Gastroesophageal sphincter (tissue), 4 donors: Measurements from ENCODE around the gene ODC1. TPM values are rescaled to one million over a fixed set of nuclear protein-coding genes. Genes with fewer than 3 reads are reported as not detected.

Source experiments
- ATAC-seq: fragments of 150-250 bp; one replicate; pipeline ENCODE4 v1.9.1; 2016; ENCODE audit warnings: mild to moderate bottlenecking, moderate library complexity
- H3K27ac ChIP-seq, 4 donors: fragments of 200-600 bp; sonication (generic) in 3 of 4; 1 replicate in 3 of 4; 2 replicates in 1 of 4; pipeline ENCODE4 v1.5.1; 2016 to 2019
- H3K27me3 ChIP-seq: fragments of 200-600 bp; sonication (generic); one replicate; pipeline ENCODE4 v1.5.1; 2019
- H3K36me3 ChIP-seq, 2 donors: fragments of 200-600 bp; sonication (generic); one replicate each; pipeline ENCODE4 v1.5.1; 2019; ENCODE audit warnings: control low read depth in 1 of 2
- H3K4me1 ChIP-seq, 3 donors: fragments of 200-600 bp; sonication (generic); 1 replicate in 2 of 3; 2 replicates in 1 of 3; pipeline ENCODE4 v1.5.1; 2016 to 2019; ENCODE audit warnings: control low read depth in 2 of 3
- H3K4me3 ChIP-seq, 2 donors: fragments of 200-600 bp; sonication (generic); one replicate each; pipeline ENCODE4 v1.5.1; 2019; ENCODE audit warnings: mild to moderate bottlenecking in 1 of 2, moderate library complexity in 1 of 2
- H3K9me3 ChIP-seq, 3 donors: fragments of 200-600 bp; sonication (generic); one replicate each; pipeline ENCODE4 v1.5.1; 2017 to 2019; ENCODE audit warnings: control low read depth in 2 of 3
- EP300 ChIP-seq: sonication (generic); formaldehyde crosslinking; IDR thresholded peaks from one replicate; pipeline ENCODE4 v1.6.1; 2017; ENCODE audit warnings: antibody characterized with exemption, mild to moderate bottlenecking
- POLR2A ChIP-seq, 2 donors: fragments of 450-650 bp; IDR thresholded peaks; one replicate each; pipeline ENCODE4 v1.6.1; 2017; ENCODE audit warnings: antibody characterized with exemption in 2 of 2, mild to moderate bottlenecking in 2 of 2, moderate library complexity in 1 of 2
- POLR2AphosphoS5 ChIP-seq: sonication (generic); formaldehyde crosslinking; IDR thresholded peaks from one replicate; pipeline ENCODE4 v1.6.1; 2017; ENCODE audit warnings: antibody characterized with exemption
- WGBS, 2 donors: methylation state at CpG; one replicate each; pipeline ENCODE4 v1.1.5; 2018; ENCODE audit warnings: low coverage in 1 of 2; 5-methylcytosine and 5-hydroxymethylcytosine counted together
- small RNA-seq, 4 donors: library from RNA; depleted of rRNA; stranded (forward); fragments of <200 nt; gene quantifications; one replicate each; pipeline ENCODE3, GENCODE V24; 2016
- total RNA-seq, 4 donors: library from RNA; depleted of rRNA; stranded (reverse); fragments of >200 nt; gene quantifications; one replicate each; pipeline ENCODE4 v1.1.0, GENCODE V29; 2016
- TF ChIP-seq, protein P1 (sequence below), 4 experiments: fragments of 200-600 bp in 2 of 4; fragments of 450-650 bp in 2 of 4; sonication (generic) in 1 of 4; IDR thresholded peaks; one replicate each; pipeline ENCODE4 v1.5.1; 2017 to 2019; ENCODE audit warnings: antibody characterized with exemption in 4 of 4, mild to moderate bottlenecking in 2 of 4, moderate library complexity in 2 of 4

The ODC1 gene
- total RNA-seq, 4 donors from 2014 or later: 105 to 199 (median 137) TPM

DNA sequence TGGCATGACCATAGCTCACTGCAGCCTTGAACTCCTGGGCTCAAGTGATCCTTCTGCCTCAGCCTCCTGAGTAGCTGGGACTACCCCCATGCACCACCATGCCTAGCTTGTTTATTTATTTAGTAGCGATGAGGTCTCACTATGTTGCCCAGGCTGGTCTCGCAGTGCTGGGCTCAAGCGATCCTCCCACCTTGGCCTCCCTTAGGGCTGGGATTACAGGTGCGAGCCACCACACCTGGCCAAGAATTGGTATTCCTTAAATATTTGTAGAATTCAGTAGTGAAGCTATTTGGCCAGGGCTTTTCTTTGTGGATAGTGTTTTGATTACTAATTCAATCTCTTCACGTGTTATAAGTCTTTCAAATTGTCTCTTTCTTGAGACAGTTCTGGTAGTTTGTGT, 56.0 kb downstream of the ODC1 start:
- no peaks in the 10 kb centered on the region for H3K9me3 ChIP-seq

DNA sequence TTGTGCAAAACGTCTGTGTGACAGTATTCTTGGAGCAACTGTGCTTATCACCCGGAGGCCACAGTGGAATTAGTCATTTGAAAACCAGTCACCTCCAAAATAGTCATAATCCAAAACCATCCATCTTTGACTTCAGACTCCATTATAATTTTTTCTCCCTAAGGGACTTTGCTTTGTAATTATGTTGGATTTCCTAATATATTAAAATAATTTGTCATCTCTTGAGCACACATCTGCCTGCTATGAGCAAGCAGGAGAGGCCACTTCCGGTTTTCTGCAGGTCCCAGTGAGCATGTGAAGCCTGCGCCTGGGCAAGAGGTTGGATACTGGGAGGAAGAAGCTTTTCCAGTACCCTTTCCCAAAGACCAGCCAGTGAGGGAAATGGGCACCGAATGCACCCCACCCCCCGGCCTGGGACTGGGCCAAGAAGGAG, 57.7 kb downstream of the ODC1 start:
- WGBS, 2 donors: 31 to 32% methylated on average over 2 of the region's 6 CpGs

More for the DNA sequence above, 56.0 kb downstream of the ODC1 start:
- H3K27me3 ChIP-seq: no peaks in the 10 kb centered on the region
- 94 to 100% methylated on average over 1 to 3 of the region's 5 CpGs for WGBS, 2 donors
- peaks cover 0 to 28% (median 9%) of the 10 kb centered on the region in 3 donors for H3K4me1 ChIP-seq
- no peak overlapping the region for H3K4me3 ChIP-seq
- H3K36me3 ChIP-seq: no peaks in the 10 kb centered on the region
- TF ChIP-seq EP300 (no peak), POLR2A (IDR thresholded peaks at IDR 0.05) (no peak), POLR2AphosphoS5 (no peak)
- TF ChIP-seq, protein P1, sequence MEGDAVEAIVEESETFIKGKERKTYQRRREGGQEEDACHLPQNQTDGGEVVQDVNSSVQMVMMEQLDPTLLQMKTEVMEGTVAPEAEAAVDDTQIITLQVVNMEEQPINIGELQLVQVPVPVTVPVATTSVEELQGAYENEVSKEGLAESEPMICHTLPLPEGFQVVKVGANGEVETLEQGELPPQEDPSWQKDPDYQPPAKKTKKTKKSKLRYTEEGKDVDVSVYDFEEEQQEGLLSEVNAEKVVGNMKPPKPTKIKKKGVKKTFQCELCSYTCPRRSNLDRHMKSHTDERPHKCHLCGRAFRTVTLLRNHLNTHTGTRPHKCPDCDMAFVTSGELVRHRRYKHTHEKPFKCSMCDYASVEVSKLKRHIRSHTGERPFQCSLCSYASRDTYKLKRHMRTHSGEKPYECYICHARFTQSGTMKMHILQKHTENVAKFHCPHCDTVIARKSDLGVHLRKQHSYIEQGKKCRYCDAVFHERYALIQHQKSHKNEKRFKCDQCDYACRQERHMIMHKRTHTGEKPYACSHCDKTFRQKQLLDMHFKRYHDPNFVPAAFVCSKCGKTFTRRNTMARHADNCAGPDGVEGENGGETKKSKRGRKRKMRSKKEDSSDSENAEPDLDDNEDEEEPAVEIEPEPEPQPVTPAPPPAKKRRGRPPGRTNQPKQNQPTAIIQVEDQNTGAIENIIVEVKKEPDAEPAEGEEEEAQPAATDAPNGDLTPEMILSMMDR (IDR thresholded peaks at IDR 0.05): no peak
- ATAC-seq: no peak
- H3K27ac ChIP-seq: no peak overlapping the region

More for the DNA sequence above, 57.7 kb downstream of the ODC1 start:
- no peaks in the 10 kb centered on the region for H3K9me3 ChIP-seq
- no peak for ATAC-seq
- H3K36me3 ChIP-seq: no peaks in the 10 kb centered on the region
- no peaks in the 10 kb centered on the region for H3K27me3 ChIP-seq
- no peak overlapping the region for H3K27ac ChIP-seq
- TF ChIP-seq, protein P1 (IDR thresholded peaks at IDR 0.05): no peak
- TF ChIP-seq EP300 (no peak), POLR2AphosphoS5 (no peak), POLR2A (IDR thresholded peaks at IDR 0.05) (no peak)
- H3K4me1 ChIP-seq: peaks cover 0 to 28% (median 9%) of the 10 kb centered on the region in 3 donors
- no peak overlapping the region for H3K4me3 ChIP-seq

Small RNA genes within 50 kb of the gene (small RNA-seq; reads per million reads assigned to genes)
- gene SNORA80B: 1.6 to 2.7 (median 1.9) reads per million in 4 donors

Other genes starting within 250 kb of the ODC1 start
- gene HPCAL1, start 145.4 kb downstream of the ODC1 start, total RNA-seq: 10 to 100 TPM; 17.0 to 42.1 (median 29.8) TPM
- 10 to 100 TPM; 21.3 to 39.7 (median 29.9) TPM for gene NOL10, start 241.6 kb upstream of the ODC1 start, total RNA-seq